ENCODE measurements around the gene COX10.

DNA sequence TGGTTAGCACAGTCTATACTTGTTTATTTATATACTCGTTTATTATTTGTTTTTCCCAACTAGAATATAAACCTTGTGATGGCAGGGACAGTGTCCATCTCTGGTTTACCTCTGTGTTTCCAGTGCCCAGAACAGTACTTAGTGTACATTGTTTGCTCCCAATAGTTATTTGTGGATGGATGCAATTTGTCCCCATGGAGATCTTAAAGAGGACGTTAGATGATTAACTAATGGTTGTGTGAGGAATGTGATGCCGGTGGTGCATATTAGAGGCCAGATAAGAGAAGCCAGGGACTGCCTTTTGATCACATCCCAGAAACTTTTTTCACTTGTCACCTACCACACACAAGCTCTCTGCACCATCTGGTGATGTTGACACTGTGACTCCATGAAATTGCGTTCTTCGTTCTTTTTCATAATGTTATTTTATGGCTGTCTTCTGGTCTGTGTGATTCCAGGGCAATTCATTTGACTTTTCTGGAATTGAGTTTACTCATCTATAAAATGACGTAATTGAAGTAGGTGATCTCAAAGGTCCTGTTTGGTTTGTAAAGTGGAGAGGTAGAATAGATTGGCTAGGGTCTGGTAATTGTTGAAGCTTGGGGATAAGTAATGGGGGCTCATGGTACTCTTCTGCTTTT lies 1.2 kb downstream of the COX10 start:
- TF ChIP-seq EZH2 (IDR thresholded peaks at IDR 0.05): no peak
- TF ChIP-seq POLR2AphosphoS5 (IDR thresholded peaks at IDR 0.05; ENCODE audit: borderline replicate concordance, low read depth, low read length): no peak
- no peak for TF ChIP-seq FOXP2 (optimal IDR thresholded peaks at IDR 0.05; ENCODE audit: control extremely low read depth, extremely low read length, insufficient read depth)

All from SK-N-MC (cell line).